ENCODE measurements around the gene APELA. TPM values are rescaled to one million over a fixed set of nuclear protein-coding genes. Genes with fewer than 3 reads are reported as not detected.
"Not testable (repeated sequence)": the region's sequence is repeated elsewhere in the genome, so short reads cannot be mapped to it uniquely, and the experiment has no call there.

Gene APELA
- total RNA-seq, 4 donors from 2014 or later: 1.4 TPM; not detected in 3

DNA sequence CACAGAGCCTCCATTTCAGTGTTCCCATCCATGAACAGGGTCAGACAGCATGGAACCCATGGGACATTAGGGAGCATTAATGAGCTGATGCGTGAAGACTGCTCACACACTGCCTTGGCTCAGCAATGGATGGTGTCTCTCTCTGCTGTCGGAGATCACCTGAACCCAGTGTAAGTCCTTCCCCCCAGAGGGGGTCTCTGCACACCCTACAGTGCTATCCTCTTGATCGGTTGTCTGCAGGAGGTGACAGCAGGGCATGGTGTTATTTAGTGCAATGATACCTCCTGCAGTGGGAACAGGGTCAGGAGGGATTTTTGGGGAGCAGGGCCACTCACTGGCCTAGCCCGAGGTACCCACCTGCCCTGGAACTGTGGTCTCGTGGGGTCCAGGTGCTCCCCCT lies 25.6 kb downstream of the APELA start:
- no peaks in the 10 kb centered on the region for H3K27me3 ChIP-seq
- TF ChIP-seq POLR2A (IDR thresholded peaks at IDR 0.05): no peak
- TF ChIP-seq, protein P1, sequence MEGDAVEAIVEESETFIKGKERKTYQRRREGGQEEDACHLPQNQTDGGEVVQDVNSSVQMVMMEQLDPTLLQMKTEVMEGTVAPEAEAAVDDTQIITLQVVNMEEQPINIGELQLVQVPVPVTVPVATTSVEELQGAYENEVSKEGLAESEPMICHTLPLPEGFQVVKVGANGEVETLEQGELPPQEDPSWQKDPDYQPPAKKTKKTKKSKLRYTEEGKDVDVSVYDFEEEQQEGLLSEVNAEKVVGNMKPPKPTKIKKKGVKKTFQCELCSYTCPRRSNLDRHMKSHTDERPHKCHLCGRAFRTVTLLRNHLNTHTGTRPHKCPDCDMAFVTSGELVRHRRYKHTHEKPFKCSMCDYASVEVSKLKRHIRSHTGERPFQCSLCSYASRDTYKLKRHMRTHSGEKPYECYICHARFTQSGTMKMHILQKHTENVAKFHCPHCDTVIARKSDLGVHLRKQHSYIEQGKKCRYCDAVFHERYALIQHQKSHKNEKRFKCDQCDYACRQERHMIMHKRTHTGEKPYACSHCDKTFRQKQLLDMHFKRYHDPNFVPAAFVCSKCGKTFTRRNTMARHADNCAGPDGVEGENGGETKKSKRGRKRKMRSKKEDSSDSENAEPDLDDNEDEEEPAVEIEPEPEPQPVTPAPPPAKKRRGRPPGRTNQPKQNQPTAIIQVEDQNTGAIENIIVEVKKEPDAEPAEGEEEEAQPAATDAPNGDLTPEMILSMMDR (IDR thresholded peaks at IDR 0.05): no peak
- no peaks in the 10 kb centered on the region for H3K36me3 ChIP-seq
- H3K4me1 ChIP-seq: no peaks in the 10 kb centered on the region
- H3K9me3 ChIP-seq: no peaks in the 10 kb centered on the region
- intact Hi-C loops (cut with DNase I; ENCODE audit: low total_unique reads): no loop called here
- no peak overlapping the region for H3K4me3 ChIP-seq
- no peak for DNase-seq
- no peak overlapping the region for H3K27ac ChIP-seq

DNA sequence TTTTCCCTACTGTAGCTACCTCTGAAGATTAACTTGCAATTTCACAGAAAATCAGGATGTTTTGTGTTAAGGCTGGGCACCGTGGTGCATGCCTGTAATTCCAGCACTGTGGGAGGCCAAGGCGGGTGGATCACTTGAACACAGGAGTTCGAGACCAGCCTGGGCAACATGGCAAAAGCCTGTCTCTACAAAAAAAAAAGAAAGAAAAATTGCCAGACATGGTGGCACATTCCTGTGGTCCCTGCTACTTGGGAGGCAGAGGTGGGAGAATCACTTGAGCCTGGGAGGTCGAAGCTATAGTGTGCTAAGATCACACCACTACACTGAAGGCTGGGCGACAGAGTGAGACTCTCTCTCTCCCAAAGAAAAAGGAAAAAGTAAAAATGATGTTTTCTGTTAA lies 27.4 kb downstream of the APELA start:
- Histone ChIP-seq H3K27me3 (no peaks in the 10 kb centered on the region), H3K4me1 (no peaks in the 10 kb centered on the region), H3K36me3 (no peaks in the 10 kb centered on the region), H3K4me3 (no peak overlapping the region), H3K27ac (no peak overlapping the region), H3K9me3 (no peaks in the 10 kb centered on the region)
- TF ChIP-seq, protein P1 (IDR thresholded peaks at IDR 0.05): no peak
- no peak for TF ChIP-seq POLR2A (IDR thresholded peaks at IDR 0.05)
- intact Hi-C loops (cut with DNase I; ENCODE audit: low total_unique reads): no loop called here
- no peak for DNase-seq

DNA sequence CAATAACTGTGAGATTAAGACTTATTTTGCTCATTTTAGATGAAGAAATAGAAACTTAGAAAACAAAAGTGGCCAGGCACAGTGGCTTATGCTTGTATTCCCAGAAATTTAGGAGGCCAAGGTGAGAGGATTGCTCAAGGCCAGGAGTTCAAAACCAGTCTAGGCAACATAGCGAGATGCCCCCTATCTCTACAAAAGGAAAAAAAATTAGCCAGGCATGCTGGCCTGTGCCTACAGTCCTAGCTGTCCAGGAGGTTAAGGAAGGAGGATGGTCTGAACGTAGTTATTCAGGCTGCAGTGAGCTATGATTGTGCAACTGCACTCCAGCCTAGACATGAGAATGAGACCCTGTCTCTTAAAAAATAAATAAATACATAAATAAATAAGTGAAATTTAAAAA lies 28.0 kb downstream of the APELA start:
- no peaks in the 10 kb centered on the region for H3K36me3 ChIP-seq

DNA sequence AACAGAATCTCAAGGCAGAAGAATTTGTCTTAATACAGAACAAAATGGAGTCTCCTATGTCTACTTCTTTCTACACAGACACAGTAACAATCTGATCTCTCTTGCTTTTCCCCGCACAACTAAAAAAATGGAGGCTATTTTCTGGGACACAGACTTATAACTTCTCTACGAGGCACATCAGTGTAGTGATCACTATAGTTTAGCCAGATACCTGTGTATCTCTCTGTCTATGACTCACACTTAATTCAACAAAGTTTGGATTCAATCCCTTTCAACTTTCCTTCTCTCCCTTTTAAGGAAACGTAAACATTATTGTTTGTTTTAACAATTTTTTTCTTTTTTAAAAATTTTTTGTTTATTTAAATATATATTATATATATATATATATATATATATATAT lies 29.4 kb downstream of the APELA start:
- Histone ChIP-seq H3K36me3 (no peaks in the 10 kb centered on the region), H3K9me3 (no peaks in the 10 kb centered on the region), H3K27ac (no peak overlapping the region), H3K4me3 (no peak overlapping the region), H3K27me3 (no peaks in the 10 kb centered on the region), H3K4me1 (no peaks in the 10 kb centered on the region)
- intact Hi-C loops (cut with DNase I; ENCODE audit: low total_unique reads): no loop called here
- no peak for TF ChIP-seq POLR2A (IDR thresholded peaks at IDR 0.05)
- TF ChIP-seq, protein P1 (IDR thresholded peaks at IDR 0.05): no peak
- DNase-seq: no peak

More for the DNA sequence above, 28.0 kb downstream of the APELA start:
- Histone ChIP-seq H3K4me1 (no peaks in the 10 kb centered on the region), H3K27ac (no peak overlapping the region), H3K27me3 (no peaks in the 10 kb centered on the region), H3K4me3 (no peak overlapping the region), H3K9me3 (no peaks in the 10 kb centered on the region)
- TF ChIP-seq, protein P1 (IDR thresholded peaks at IDR 0.05): no peak
- no peak for TF ChIP-seq POLR2A (IDR thresholded peaks at IDR 0.05)
- intact Hi-C loops (cut with DNase I; ENCODE audit: low total_unique reads): no loop called here
- DNase-seq: no peak

DNA sequence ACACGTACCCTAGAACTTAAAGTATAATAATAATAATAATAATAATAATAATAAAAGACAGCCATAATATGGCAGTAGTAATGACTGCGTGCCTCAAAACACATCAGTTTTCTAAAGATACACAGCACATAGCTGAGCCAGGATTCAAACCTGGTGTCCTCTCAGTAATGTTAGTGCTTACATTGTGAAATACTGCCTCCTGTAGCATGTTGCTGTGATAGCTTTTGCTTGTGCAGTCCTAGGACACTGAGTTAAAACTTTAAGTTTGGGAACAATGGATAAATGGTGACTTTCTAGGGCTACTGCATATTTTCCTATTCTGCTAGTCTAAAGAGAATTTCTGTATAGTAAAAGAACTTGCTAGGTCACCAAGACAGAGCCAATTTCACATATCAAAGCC lies 36.5 kb downstream of the APELA start:
- H3K4me3 ChIP-seq; H3K36me3 ChIP-seq; H3K9me3 ChIP-seq; DNase-seq; H3K27me3 ChIP-seq; H3K27ac ChIP-seq; H3K4me1 ChIP-seq; intact Hi-C loops (cut with DNase I; ENCODE audit: low total_unique reads): not testable (repeated sequence)

DNA sequence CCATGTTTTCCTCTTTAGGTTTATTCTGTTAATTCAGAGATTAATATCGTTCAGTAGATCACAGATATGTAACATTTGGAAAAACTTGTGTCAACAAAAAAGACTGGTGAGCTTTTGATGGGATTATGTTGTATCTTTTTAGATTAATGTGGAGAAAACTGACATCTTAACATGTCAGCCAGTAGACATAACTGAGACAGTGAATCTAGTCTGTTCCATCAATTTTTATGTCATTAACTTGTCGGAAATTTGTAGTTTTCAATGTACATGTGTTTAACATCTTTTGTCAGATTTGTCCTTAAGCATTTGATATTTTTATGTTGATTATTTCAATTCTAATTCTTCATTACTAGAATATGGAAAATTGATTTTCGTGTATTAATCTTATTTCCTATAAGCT lies 42.0 kb downstream of the APELA start:
- H3K27me3 ChIP-seq: no peaks in the 10 kb centered on the region
- TF ChIP-seq, protein P1 (IDR thresholded peaks at IDR 0.05): no peak
- TF ChIP-seq POLR2A (IDR thresholded peaks at IDR 0.05): no peak
- intact Hi-C loops (cut with DNase I; ENCODE audit: low total_unique reads): no loop called here

More for the DNA sequence above, 42.0 kb downstream of the APELA start:
- no peak overlapping the region for H3K27ac ChIP-seq
- DNase-seq: no peak
- H3K4me3 ChIP-seq: no peak overlapping the region
- no peaks in the 10 kb centered on the region for H3K4me1 ChIP-seq
- H3K9me3 ChIP-seq: no peaks in the 10 kb centered on the region
- no peaks in the 10 kb centered on the region for H3K36me3 ChIP-seq

Measured in uterus (tissue), 4 donors.